GM21717 (cell line): ENCODE measurements around the gene MAPRE3.
"Not testable (repeated sequence)": the region's sequence is repeated elsewhere in the genome, so short reads cannot be mapped to it uniquely, and the experiment has no call there.

Source experiments
- ATAC-seq: cut with Tn5 transposase; IDR thresholded peaks from one replicate; pipeline ENCODE4 v1.9.1; 2021; ENCODE audit warnings: mild to moderate bottlenecking, moderate library complexity; ENCODE audit not compliant: unreplicated experiment

The MAPRE3 gene

GRCh38 chr2:27067385-27067784 lies 96.9 kb downstream of the MAPRE3 start:
- no peak for ATAC-seq

GRCh38 chr2:27069436-27069835 lies 99.0 kb downstream of the MAPRE3 start:
- no peak for ATAC-seq

GRCh38 chr2:27069961-27070618 lies 99.7 kb downstream of the MAPRE3 start:
- ATAC-seq = no peak

GRCh38 chr2:27070653-27071276 lies 100.3 kb downstream of the MAPRE3 start:
- no peak for ATAC-seq

GRCh38 chr2:27071277-27071989 lies 101.0 kb downstream of the MAPRE3 start, which contains the start of gene OST4:
TSS of gene OST4 (minus strand) at chr2:27071654.
- peak; percentile 76 for ATAC-seq

GRCh38 chr2:27071990-27072830 lies 101.8 kb downstream of the MAPRE3 start:
- ATAC-seq = peak; percentile 20

- ATAC-seq = no peak
These were observed 102.5 kb downstream of the MAPRE3 start for GRCh38 chr2:27072920-27073319.

- ATAC-seq = no peak
These were observed 103.3 kb downstream of the MAPRE3 start for GRCh38 chr2:27073782-27074181.

GRCh38 chr2:27074738-27075565 lies 104.5 kb downstream of the MAPRE3 start:
- ATAC-seq = no peak

- ATAC-seq = not testable (repeated sequence)
These were observed 105.1 kb downstream of the MAPRE3 start for GRCh38 chr2:27075566-27075871.

- no peak for ATAC-seq
These were observed 105.9 kb downstream of the MAPRE3 start for GRCh38 chr2:27076323-27076722.
